ENCODE measurements around the gene PRDM2.

The PRDM2 gene

GRCh38 chr1:13830616-13831280, 130.8 kb downstream of the PRDM2 start:
- in situ Hi-C loops (cut with MboI; ENCODE audit: low sequenced_read_pairs, unreplicated experiment), result no loop called here
- DNase-seq (ENCODE audit: low spot score), result peak; percentile 1
- no peak for TF ChIP-seq CTCF (IDR thresholded peaks at IDR 0.05; ENCODE audit: borderline replicate concordance, control extremely low read depth, extremely low read depth, insufficient read depth, missing control alignments)

GRCh38 chr1:13832100-13832499, 132.1 kb downstream of the PRDM2 start:
- peak; percentile 0 for DNase-seq (ENCODE audit: low spot score)
- in situ Hi-C loops (cut with MboI; ENCODE audit: low sequenced_read_pairs, unreplicated experiment), result no loop called here

GRCh38 chr1:13832536-13832935, 132.5 kb downstream of the PRDM2 start:
- no peak for TF ChIP-seq CTCF (IDR thresholded peaks at IDR 0.05; ENCODE audit: borderline replicate concordance, control extremely low read depth, extremely low read depth, insufficient read depth, missing control alignments)
- no peak for DNase-seq (ENCODE audit: low spot score)
- in situ Hi-C loops (cut with MboI; ENCODE audit: low sequenced_read_pairs, unreplicated experiment), result no loop called here

More at GRCh38 chr1:13832100-13832499, 132.1 kb downstream of the PRDM2 start:
- TF ChIP-seq CTCF (IDR thresholded peaks at IDR 0.05; ENCODE audit: borderline replicate concordance, control extremely low read depth, extremely low read depth, insufficient read depth, missing control alignments), result no peak

GRCh38 chr1:13836136-13836535, 136.1 kb downstream of the PRDM2 start:
- peak; percentile 3 for DNase-seq (ENCODE audit: low spot score)
- TF ChIP-seq CTCF (IDR thresholded peaks at IDR 0.05; ENCODE audit: borderline replicate concordance, control extremely low read depth, extremely low read depth, insufficient read depth, missing control alignments), result no peak
- in situ Hi-C loops (cut with MboI; ENCODE audit: low sequenced_read_pairs, unreplicated experiment), result no loop called here

- no peak for TF ChIP-seq CTCF (IDR thresholded peaks at IDR 0.05; ENCODE audit: borderline replicate concordance, control extremely low read depth, extremely low read depth, insufficient read depth, missing control alignments)
- in situ Hi-C loops (cut with MboI; ENCODE audit: low sequenced_read_pairs, unreplicated experiment), result no loop called here
- no peak for DNase-seq (ENCODE audit: low spot score)
These were observed 136.6 kb downstream of the PRDM2 start for GRCh38 chr1:13836631-13837030.

GRCh38 chr1:13838236-13838635, 138.2 kb downstream of the PRDM2 start:
- DNase-seq (ENCODE audit: low spot score), result no peak
- TF ChIP-seq CTCF (IDR thresholded peaks at IDR 0.05; ENCODE audit: borderline replicate concordance, control extremely low read depth, extremely low read depth, insufficient read depth, missing control alignments), result no peak
- in situ Hi-C loops (cut with MboI; ENCODE audit: low sequenced_read_pairs, unreplicated experiment), result no loop called here

Data from GM13976 (cell line).